Keratinocyte (primary cell): ENCODE results near the gene RFTN1. TPM values are rescaled to one million over a fixed set of nuclear protein-coding genes. Genes with fewer than 3 reads are reported as not detected.

ENCODE experiments used
- DNase-seq: peaks from one replicate; pipeline ENCODE4 v3.0.0-alpha.2; 2011; ENCODE audit warnings: low read depth, missing footprints, low spot score
- FAIRE-seq: peaks from 2 replicates; lab custom pipeline; 2011; peaks lifted over from hg19 to GRCh38; lab: Jason Lieb, UNC
- H2AFZ ChIP-seq: 2 replicates; pipeline ENCODE4 v1.6.0; 2012; ENCODE audit warnings: low read length, control low read depth, inconsistent platforms; ENCODE audit not compliant: control insufficient read depth
- H3K27ac ChIP-seq: 2 replicates; pipeline ENCODE4 v1.5.1; 2011; ENCODE audit warnings: low read length; ENCODE audit not compliant: control insufficient read depth, insufficient read depth
- H3K27me3 ChIP-seq: 3 replicates; pipeline ENCODE4 v1.6.0; 2011; ENCODE audit warnings: low read length; ENCODE audit not compliant: control insufficient read depth, insufficient read depth; ENCODE audit errors: extremely low read depth
- H3K36me3 ChIP-seq, 2 experiments: 2 replicates in 1 of 2; 3 replicates in 1 of 2; pipeline ENCODE4 v1.5.1; 2011; ENCODE audit warnings: low read length in 2 of 2, mild to moderate bottlenecking in 1 of 2; ENCODE audit not compliant: control insufficient read depth in 2 of 2, insufficient read depth in 2 of 2; ENCODE audit errors: extremely low read depth in 1 of 2
- H3K4me1 ChIP-seq: 3 replicates; pipeline ENCODE4 v1.5.1; 2011; ENCODE audit warnings: low read length; ENCODE audit not compliant: control insufficient read depth, insufficient read depth; ENCODE audit errors: extremely low read depth
- H3K4me2 ChIP-seq: 3 replicates; pipeline ENCODE4 v1.6.0; 2011; ENCODE audit warnings: low read depth, low read length; ENCODE audit not compliant: control insufficient read depth, insufficient read depth; ENCODE audit errors: extremely low read depth
- H3K4me3 ChIP-seq, 3 experiments: fragments of 200-600 bp in 1 of 3; sonication (generic) in 1 of 3; 2 replicates in 2 of 3; 3 replicates in 1 of 3; pipeline ENCODE4 v1.5.1; 2011 to 2016; ENCODE audit warnings: low read length in 3 of 3, mild to moderate bottlenecking in 3 of 3, control low read depth in 2 of 3, inconsistent platforms in 1 of 3, low read depth in 1 of 3, mixed read lengths in 1 of 3, mixed run types in 1 of 3, moderate library complexity in 1 of 3; ENCODE audit not compliant: control insufficient read depth in 2 of 3, insufficient read depth in 2 of 3; ENCODE audit errors: extremely low read depth in 1 of 3
- H3K79me2 ChIP-seq: 2 replicates; pipeline ENCODE4 v1.6.0; 2012; ENCODE audit warnings: low read length; ENCODE audit not compliant: control insufficient read depth, insufficient read depth
- H3K9ac ChIP-seq: 3 replicates; pipeline ENCODE4 v1.6.0; 2011; ENCODE audit warnings: low read length; ENCODE audit not compliant: control insufficient read depth, insufficient read depth; ENCODE audit errors: extremely low read depth
- H3K9me1 ChIP-seq: 3 replicates; pipeline ENCODE4 v1.6.0; 2011; ENCODE audit warnings: low read length; ENCODE audit not compliant: control insufficient read depth, insufficient read depth; ENCODE audit errors: extremely low read depth
- H3K9me3 ChIP-seq: 2 replicates; pipeline ENCODE4 v1.5.1; 2012; ENCODE audit warnings: low read depth, low read length; ENCODE audit not compliant: control insufficient read depth
- H4K20me1 ChIP-seq: 3 replicates; pipeline ENCODE4 v1.6.0; 2011; ENCODE audit warnings: low read length; ENCODE audit not compliant: control insufficient read depth, insufficient read depth; ENCODE audit errors: extremely low read depth
- EZH2 ChIP-seq: IDR thresholded peaks from one replicate; pipeline ENCODE4 v1.6.1; 2012; ENCODE audit warnings: inconsistent platforms, mild to moderate bottlenecking, low read length, moderate library complexity
- dilution Hi-C: fragments of 300-500 bp; cut with MboI; formaldehyde crosslinking; loops from one replicate; pipeline ENCODE4 v1.7.0; 2020; ENCODE audit warnings: low sequenced_read_pairs; ENCODE audit not compliant: extremely low pct_ligation_motif_present
- polyA plus RNA-seq, 5 experiments: library from polyadenylated mRNA; depleted of rRNA in 3 of 5; stranded (reverse) in 3 of 5; stranded (forward) in 1 of 5; unstranded in 1 of 5; fragments of >200 nt; gene quantifications; 1 replicate in 1 of 5; 2 replicates in 3 of 5; 3 replicates in 1 of 5; pipeline versions ENCODE4 v1.2.1 to v1.2.3, GENCODE V29; 2011 to 2012; ENCODE audit warnings: missing spikeins in 2 of 5, low read depth in 1 of 5, low replicate concordance in 1 of 5
- TF ChIP-seq, protein P1 (sequence below), 3 experiments: IDR thresholded peaks in 1 of 3; conservative IDR thresholded peaks in 1 of 3; optimal IDR thresholded peaks in 1 of 3; 2 replicates in 2 of 3; 3 replicates in 1 of 3; pipeline versions ENCODE3 to v1.5.1; 2011; ENCODE audit warnings: low read length in 3 of 3, mild to moderate bottlenecking in 3 of 3, moderate library complexity in 2 of 3, control low read depth in 1 of 3, inconsistent platforms in 1 of 3; ENCODE audit not compliant: insufficient read depth in 2 of 3; ENCODE audit errors: extremely low read depth in 1 of 3

RFTN1 gene
- polyA plus RNA-seq, 1 donor (not counting 4 experiments of a cell fraction or from before 2014, with no cell fraction given) = 18.0 TPM

DNA sequence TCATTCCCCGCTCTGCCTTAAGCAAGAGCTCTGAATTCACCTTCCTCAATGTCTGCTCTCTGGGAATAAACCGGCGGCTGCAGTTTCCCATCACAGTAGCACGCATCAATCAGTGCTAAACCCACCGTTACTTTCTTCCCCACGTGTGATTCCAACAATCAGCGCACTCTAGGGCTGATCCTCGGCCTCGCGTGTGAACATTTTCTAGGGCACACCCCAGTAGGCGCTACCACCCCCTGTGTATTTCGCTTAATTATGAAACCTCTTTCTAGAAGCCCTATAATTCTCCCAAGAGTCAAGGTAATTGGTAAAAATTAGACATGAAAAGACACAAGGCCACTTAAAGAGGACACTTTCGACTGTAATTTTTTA is 87.5 kb downstream of the RFTN1 start:
- Histone ChIP-seq H3K4me1 (peaks cover 10% of the 10 kb centered on the region), H3K79me2 (no peaks in the 10 kb centered on the region)
- dilution Hi-C loops = no loop called here

DNA sequence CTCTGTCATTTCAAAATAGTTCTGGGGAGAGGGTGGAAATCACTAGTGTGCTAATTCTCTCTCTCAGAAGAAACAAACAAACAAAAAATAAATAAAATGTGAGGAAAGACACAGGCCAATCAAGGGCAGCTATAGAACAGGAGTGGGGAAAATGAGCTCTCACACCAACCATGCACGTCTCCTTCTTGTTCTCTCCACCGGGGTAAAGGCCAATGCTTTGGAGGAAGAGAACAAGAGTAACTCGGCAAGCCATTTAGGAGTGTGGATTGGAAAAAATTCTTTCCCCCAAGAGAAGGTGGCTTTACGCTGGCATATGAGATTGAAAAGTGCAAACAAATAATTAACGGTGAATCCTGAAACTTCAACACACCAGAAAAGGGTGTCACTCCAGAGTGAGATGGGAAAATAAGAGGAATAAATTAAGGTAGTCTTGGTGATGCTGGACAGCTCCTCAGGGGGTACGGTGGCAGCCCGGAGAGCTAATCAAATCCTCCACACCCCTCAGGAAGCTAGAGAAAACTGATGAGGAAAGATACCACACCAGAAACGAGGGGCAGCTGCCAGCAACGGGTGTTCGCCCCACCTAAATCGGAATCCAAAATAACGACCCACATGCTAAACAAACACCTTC is 88.0 kb downstream of the RFTN1 start:
- H3K9me1 ChIP-seq = no peaks in the 10 kb centered on the region
- H4K20me1 ChIP-seq = no peaks in the 10 kb centered on the region
- no peak overlapping the region for H3K4me2 ChIP-seq
- H3K27me3 ChIP-seq = no peaks in the 10 kb centered on the region
- H3K27ac ChIP-seq = no peak overlapping the region
- peaks cover 10% of the 10 kb centered on the region for H3K4me1 ChIP-seq
- H2AFZ ChIP-seq = no peak overlapping the region
- TF ChIP-seq, protein P1, sequence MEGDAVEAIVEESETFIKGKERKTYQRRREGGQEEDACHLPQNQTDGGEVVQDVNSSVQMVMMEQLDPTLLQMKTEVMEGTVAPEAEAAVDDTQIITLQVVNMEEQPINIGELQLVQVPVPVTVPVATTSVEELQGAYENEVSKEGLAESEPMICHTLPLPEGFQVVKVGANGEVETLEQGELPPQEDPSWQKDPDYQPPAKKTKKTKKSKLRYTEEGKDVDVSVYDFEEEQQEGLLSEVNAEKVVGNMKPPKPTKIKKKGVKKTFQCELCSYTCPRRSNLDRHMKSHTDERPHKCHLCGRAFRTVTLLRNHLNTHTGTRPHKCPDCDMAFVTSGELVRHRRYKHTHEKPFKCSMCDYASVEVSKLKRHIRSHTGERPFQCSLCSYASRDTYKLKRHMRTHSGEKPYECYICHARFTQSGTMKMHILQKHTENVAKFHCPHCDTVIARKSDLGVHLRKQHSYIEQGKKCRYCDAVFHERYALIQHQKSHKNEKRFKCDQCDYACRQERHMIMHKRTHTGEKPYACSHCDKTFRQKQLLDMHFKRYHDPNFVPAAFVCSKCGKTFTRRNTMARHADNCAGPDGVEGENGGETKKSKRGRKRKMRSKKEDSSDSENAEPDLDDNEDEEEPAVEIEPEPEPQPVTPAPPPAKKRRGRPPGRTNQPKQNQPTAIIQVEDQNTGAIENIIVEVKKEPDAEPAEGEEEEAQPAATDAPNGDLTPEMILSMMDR (optimal IDR thresholded peaks at IDR 0.05 in 1 of 3, IDR thresholded peaks at IDR 0.05 in 1 of 3, conservative IDR thresholded peaks at IDR 0.05 in 1 of 3; ENCODE audit: extremely low read depth in 1 of 3, insufficient read depth in 2 of 3, low read length in 3 of 3) = no peak
- TF ChIP-seq EZH2 = no peak
- no peak overlapping the region for H3K4me3 ChIP-seq
- FAIRE-seq (no peak), DNase-seq (no peak)
- dilution Hi-C loops = no loop called here
- H3K9me3 ChIP-seq = no peaks in the 10 kb centered on the region
- no peaks in the 10 kb centered on the region for H3K36me3 ChIP-seq
- H3K79me2 ChIP-seq = no peaks in the 10 kb centered on the region
- H3K9ac ChIP-seq = no peak overlapping the region

More for the DNA sequence above, 87.5 kb downstream of the RFTN1 start:
- Histone ChIP-seq H3K27me3 (no peaks in the 10 kb centered on the region), H3K4me3 (no peak overlapping the region), H3K9me3 (no peaks in the 10 kb centered on the region), H4K20me1 (no peaks in the 10 kb centered on the region), H3K36me3 (peaks cover 0 to under 1% of the 10 kb centered on the region in 2 experiments), H2AFZ (no peak overlapping the region), H3K9me1 (no peaks in the 10 kb centered on the region), H3K27ac (no peak overlapping the region), H3K9ac (no peak overlapping the region), H3K4me2 (no peak overlapping the region)
- TF ChIP-seq EZH2 = no peak
- TF ChIP-seq, protein P1 (optimal IDR thresholded peaks at IDR 0.05 in 1 of 3, IDR thresholded peaks at IDR 0.05 in 1 of 3, conservative IDR thresholded peaks at IDR 0.05 in 1 of 3; ENCODE audit: extremely low read depth in 1 of 3, insufficient read depth in 2 of 3, low read length in 3 of 3) = no peak
- FAIRE-seq (no peak), DNase-seq (no peak)
